Ovary (tissue), 9 donors: ENCODE data around the gene BLOC1S1. TPM values are rescaled to one million over a fixed set of nuclear protein-coding genes. Genes with fewer than 3 reads are reported as not detected.

ENCODE experiments used
- DNase-seq, 5 donors: peaks; one replicate each; pipeline ENCODE4 v3.0.0-alpha.2; 2019 to 2020
- H3K27ac ChIP-seq, 2 donors: fragments of 200-600 bp; one replicate each; pipeline versions ENCODE4 v1.5.1 to v1.8.0; 2019 to 2022
- H3K27me3 ChIP-seq: fragments of 200-600 bp; one replicate; pipeline ENCODE4 v1.8.0; 2022
- H3K36me3 ChIP-seq: fragments of 200-600 bp; sonication (generic); one replicate; pipeline ENCODE4 v1.5.1; 2019
- H3K4me1 ChIP-seq: one replicate; pipeline ENCODE4 v1.8.1; 2013; ENCODE audit warnings: mild to moderate bottlenecking, moderate library complexity; ENCODE audit not compliant: insufficient read depth
- H3K4me3 ChIP-seq: fragments of 200-600 bp; sonication (generic); one replicate; pipeline ENCODE4 v1.5.1; 2017
- H3K9me3 ChIP-seq, 2 donors: fragments of 200-600 bp in 1 of 2; sonication (generic) in 1 of 2; one replicate each; pipeline versions ENCODE4 v1.5.1 to v1.8.1; 2013 to 2019; ENCODE audit warnings: mild to moderate bottlenecking in 1 of 2, moderate library complexity in 1 of 2
- EP300 ChIP-seq: sonication (generic); formaldehyde crosslinking; IDR thresholded peaks from one replicate; pipeline ENCODE4 v1.6.1; 2017; ENCODE audit warnings: antibody characterized with exemption
- POLR2A ChIP-seq: fragments of 450-650 bp; IDR thresholded peaks from one replicate; pipeline ENCODE4 v1.6.1; 2017; ENCODE audit warnings: antibody characterized with exemption, mild to moderate bottlenecking, moderate library complexity
- WGBS, 3 donors: extraction: QIAGEN DNeasy Blood & Tissue Kit in 1 of 3; methylation state at CpG; one replicate each; pipeline versions ENCODE4 v1.1.5 to v1.1.7; 2013 to 2017; 5-methylcytosine and 5-hydroxymethylcytosine counted together
- intact Hi-C, 4 donors: fragments of 100-400 bp; cut with DNase I; formaldehyde crosslinking; loops; one replicate each; pipeline versions ENCODE4 v1.11.0 to v1.15.1; 2022 to 2023
- polyA plus RNA-seq, 2 donors: library from polyadenylated mRNA; stranded (reverse); fragments of 200-250 nt in 1 of 2; fragments of 350-450 nt in 1 of 2; fragmentation: Illumina TruSeq in 1 of 2; extraction: RNeasy Lipid Tissue Mini Kit (QIAGEN cat#74804) in 1 of 2; gene quantifications; one replicate each; pipeline ENCODE4 v1.2.3, GENCODE V29; 2013 to 2014
- total RNA-seq, 7 donors: library from RNA; depleted of rRNA in 2 of 7; stranded (reverse); fragments of >200 nt in 2 of 7; fragmentation: NEBNext Ultra II Directional in 3 of 7; extraction: Animal tissue kit (Norgen Biotek cat#: 25700) in 3 of 7; gene quantifications; one replicate each; pipeline versions ENCODE4 v1.1.0 to v1.2.4, GENCODE V29; 2016 to 2023
- TF ChIP-seq, protein P1 (sequence below), 3 donors: fragments of 450-650 bp in 2 of 3; fragments of 200-600 bp in 1 of 3; IDR thresholded peaks; one replicate each; pipeline versions ENCODE4 v1.5.1 to v1.8.0; 2016 to 2022; ENCODE audit warnings: antibody characterized with exemption in 3 of 3, mild to moderate bottlenecking in 1 of 3
- donor health status: DM: no; HTN: no; CAD: no; lungs with moderate emphysema.
- donor health status: DM: no; HTN: no; CAD: no.
- donor health status: Bipolar disorder and iron deficiency.
- donor health status: DM: yes; HTN: yes; CAD: no.
- donor health status: DM: no; HTN: no; CAD: no.
- donor health status: DM: yes; HTN: yes; CAD: no.

The BLOC1S1 gene
- total and polyA plus RNA-seq, 9 donors, result 96.0 to 214 (median 120) TPM

GRCh38 chr12:55707219-55707671, 8.6 kb upstream of the BLOC1S1 start:
- H3K4me1 ChIP-seq, result peaks cover 5% of the 10 kb centered on the region

DNA sequence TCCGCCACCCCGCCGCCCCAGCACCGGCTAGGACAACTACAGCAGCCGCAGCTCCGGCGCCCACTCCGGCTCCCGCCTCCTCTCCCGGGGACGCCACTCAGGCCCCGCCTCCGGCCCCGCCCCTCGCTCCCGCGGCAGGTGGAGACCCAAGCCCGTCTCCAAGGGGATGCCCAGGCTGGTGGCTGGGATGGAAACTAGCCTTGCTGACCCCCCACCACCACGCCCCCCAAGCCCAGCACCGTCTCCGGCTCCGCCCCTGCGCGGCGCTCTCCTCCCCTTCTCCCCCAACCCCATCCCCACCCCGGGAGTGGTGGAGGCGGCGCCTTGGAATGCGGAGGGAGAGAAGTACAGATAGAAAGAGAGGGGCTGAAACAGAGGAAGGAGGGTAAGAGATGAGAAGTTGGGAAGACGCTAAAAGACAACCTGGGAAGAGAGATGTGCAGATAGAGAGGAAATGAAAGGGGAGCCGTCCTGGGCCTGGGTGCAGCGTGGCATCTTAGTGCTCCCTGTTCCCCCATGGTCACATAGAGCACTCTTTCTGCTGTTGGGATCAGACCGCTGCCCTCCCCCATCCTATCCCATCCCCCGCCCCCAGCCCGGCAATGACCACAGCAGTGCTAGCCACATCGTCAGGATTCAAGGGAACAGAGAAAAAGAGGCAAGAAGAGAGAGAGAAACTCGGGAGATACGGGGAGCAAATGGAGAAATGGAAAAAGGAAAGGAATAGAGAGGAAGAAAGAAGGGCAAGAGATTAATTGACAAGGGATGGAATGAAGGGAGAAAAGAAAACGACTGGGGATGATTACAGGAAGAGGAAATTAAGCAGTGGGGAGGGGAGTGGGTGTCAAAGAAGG, 7.8 kb upstream of the BLOC1S1 start, which contains the start of gene ITGA7:
Gene ITGA7, minus strand, starts transcription at position 64 of the 854 bp plus-strand sequence. CDS start 222 bp downstream, outside the sequence.
- intact Hi-C loops, result no loop called here
- DNase-seq, result peak; percentile 71 to 82 (median 80)
- TF ChIP-seq POLR2A (no peak), EP300 (no peak)
- TF ChIP-seq, protein P1, sequence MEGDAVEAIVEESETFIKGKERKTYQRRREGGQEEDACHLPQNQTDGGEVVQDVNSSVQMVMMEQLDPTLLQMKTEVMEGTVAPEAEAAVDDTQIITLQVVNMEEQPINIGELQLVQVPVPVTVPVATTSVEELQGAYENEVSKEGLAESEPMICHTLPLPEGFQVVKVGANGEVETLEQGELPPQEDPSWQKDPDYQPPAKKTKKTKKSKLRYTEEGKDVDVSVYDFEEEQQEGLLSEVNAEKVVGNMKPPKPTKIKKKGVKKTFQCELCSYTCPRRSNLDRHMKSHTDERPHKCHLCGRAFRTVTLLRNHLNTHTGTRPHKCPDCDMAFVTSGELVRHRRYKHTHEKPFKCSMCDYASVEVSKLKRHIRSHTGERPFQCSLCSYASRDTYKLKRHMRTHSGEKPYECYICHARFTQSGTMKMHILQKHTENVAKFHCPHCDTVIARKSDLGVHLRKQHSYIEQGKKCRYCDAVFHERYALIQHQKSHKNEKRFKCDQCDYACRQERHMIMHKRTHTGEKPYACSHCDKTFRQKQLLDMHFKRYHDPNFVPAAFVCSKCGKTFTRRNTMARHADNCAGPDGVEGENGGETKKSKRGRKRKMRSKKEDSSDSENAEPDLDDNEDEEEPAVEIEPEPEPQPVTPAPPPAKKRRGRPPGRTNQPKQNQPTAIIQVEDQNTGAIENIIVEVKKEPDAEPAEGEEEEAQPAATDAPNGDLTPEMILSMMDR (IDR thresholded peaks at IDR 0.05), result no peak
- WGBS, 3 donors, result 1% methylated on average over 21 to 39 of the region's 39 CpGs
- peaks cover 5% of the 10 kb centered on the region for H3K4me1 ChIP-seq
- no peaks in the 10 kb centered on the region for H3K9me3 ChIP-seq
- H3K27me3 ChIP-seq, result no peaks in the 10 kb centered on the region
- peak within 1 kb of the TSS in 1 of 2 donors; percentile 5 for H3K27ac ChIP-seq
- H3K36me3 ChIP-seq, result no peaks in the 10 kb centered on the region
- peak within 1 kb of the TSS; percentile 55 for H3K4me3 ChIP-seq

More at GRCh38 chr12:55707219-55707671, 8.6 kb upstream of the BLOC1S1 start:
- Histone ChIP-seq H3K27ac (peak overlapping the region in 1 of 2 donors; percentile 5), H3K27me3 (no peaks in the 10 kb centered on the region), H3K36me3 (no peaks in the 10 kb centered on the region), H3K4me3 (peak overlapping the region; percentile 55), H3K9me3 (no peaks in the 10 kb centered on the region)
- peak in 1 of 5 donors; percentile 52 for DNase-seq
- 6 to 8% (median 6%) methylated on average over 22 of the region's 22 CpGs for WGBS, 3 donors
- no peak for TF ChIP-seq EP300
- TF ChIP-seq POLR2A, result no peak
- TF ChIP-seq, protein P1 (IDR thresholded peaks at IDR 0.05), result no peak
- intact Hi-C loops, result no loop called here

DNA sequence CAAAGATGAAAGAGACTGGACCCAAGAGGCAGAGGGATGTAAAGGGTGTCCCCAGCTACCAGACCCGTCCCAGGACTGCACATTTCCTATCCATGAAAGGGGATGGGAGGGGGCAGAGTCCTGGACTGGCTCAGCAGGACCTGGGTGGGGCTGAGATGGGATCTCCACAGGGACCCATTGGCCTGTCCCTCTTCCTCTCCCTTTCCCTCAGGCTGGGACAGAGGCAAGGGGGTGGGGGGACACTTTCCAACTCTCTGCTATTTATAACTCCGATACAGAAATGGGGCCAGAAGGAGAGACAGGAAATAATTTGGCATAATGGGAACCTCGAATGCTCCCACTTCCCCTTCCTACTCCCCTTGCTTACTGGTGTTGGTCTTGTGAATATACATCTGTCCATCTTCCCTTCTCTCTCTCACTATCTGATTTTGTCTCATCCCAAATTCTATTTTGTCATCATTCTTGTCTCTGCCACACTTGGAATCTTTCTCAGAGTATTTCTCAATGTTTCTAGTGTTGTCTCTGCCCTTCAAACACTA, 7.1 kb upstream of the BLOC1S1 start:
- no peaks in the 10 kb centered on the region for H3K36me3 ChIP-seq
- peaks cover 5% of the 10 kb centered on the region for H3K4me1 ChIP-seq
- no peak for TF ChIP-seq EP300
- TF ChIP-seq, protein P1 (IDR thresholded peaks at IDR 0.05), result no peak
- TF ChIP-seq POLR2A, result no peak
- 11% methylated on average over 3 of the region's 3 CpGs for WGBS, 3 donors
- H3K27me3 ChIP-seq, result no peaks in the 10 kb centered on the region
- no peaks in the 10 kb centered on the region for H3K9me3 ChIP-seq
- H3K27ac ChIP-seq, result no peak overlapping the region
- intact Hi-C loops, result no loop called here
- H3K4me3 ChIP-seq, result no peak overlapping the region
- no peak for DNase-seq

GRCh38 chr12:55711786-55712553, 3.9 kb upstream of the BLOC1S1 start:
- Histone ChIP-seq H3K9me3 (no peaks in the 10 kb centered on the region), H3K36me3 (no peaks in the 10 kb centered on the region), H3K4me3 (no peak overlapping the region), H3K4me1 (peaks cover 12% of the 10 kb centered on the region), H3K27me3 (no peaks in the 10 kb centered on the region), H3K27ac (no peak overlapping the region)
- DNase-seq, result no peak
- intact Hi-C loops, result no loop called here
- TF ChIP-seq EP300 (no peak), POLR2A (no peak)
- TF ChIP-seq, protein P1 (IDR thresholded peaks at IDR 0.05), result no peak
- 20 to 44% (median 36%) methylated on average over 4 of the region's 4 CpGs for WGBS, 3 donors
